ENCODE results near the gene EIF5.
"Not testable (repeated sequence)": the region's sequence is repeated elsewhere in the genome, so short reads cannot be mapped to it uniquely, and the experiment has no call there.

The EIF5 gene

DNA sequence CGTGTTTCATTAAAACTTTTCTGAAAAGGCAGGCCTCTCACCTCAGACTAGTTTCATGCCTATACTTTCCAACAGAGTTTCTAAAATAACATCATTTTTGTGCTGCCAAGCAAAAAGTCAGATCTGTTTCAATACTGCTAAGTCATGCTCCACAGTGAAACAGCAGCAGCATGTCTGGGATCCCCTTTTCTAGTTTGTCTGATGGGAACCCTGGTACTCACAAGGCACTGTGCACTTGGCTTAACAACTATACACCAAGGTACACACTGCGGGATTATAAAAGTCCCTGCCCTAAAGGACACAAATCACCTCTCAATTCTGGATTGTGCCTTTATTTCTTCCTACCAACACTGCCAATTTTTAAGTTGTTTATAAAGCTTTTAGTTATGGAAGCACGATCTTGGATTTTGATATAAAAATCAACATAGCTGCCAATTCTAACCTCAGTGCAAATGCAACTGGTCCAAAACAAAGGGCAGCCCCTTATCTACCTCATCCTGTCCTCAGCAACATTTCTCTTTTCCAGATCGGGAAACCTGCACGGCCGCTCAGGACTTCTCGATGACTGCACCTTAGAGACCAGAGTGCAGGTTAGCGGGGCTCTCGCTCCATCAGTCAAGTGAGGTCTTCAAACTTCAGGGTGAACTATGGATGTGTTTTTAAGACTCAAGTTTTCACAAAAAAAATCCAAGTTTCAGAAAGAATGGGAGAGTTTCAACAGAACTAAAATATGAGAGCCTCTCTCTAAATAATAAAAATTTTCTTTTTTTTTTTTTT is 1.7 kb upstream of the EIF5 start:
- DNase-seq (ENCODE audit: low read depth, low spot score) = no peak
- H3K27ac ChIP-seq = peak overlapping the region; percentile 95

DNA sequence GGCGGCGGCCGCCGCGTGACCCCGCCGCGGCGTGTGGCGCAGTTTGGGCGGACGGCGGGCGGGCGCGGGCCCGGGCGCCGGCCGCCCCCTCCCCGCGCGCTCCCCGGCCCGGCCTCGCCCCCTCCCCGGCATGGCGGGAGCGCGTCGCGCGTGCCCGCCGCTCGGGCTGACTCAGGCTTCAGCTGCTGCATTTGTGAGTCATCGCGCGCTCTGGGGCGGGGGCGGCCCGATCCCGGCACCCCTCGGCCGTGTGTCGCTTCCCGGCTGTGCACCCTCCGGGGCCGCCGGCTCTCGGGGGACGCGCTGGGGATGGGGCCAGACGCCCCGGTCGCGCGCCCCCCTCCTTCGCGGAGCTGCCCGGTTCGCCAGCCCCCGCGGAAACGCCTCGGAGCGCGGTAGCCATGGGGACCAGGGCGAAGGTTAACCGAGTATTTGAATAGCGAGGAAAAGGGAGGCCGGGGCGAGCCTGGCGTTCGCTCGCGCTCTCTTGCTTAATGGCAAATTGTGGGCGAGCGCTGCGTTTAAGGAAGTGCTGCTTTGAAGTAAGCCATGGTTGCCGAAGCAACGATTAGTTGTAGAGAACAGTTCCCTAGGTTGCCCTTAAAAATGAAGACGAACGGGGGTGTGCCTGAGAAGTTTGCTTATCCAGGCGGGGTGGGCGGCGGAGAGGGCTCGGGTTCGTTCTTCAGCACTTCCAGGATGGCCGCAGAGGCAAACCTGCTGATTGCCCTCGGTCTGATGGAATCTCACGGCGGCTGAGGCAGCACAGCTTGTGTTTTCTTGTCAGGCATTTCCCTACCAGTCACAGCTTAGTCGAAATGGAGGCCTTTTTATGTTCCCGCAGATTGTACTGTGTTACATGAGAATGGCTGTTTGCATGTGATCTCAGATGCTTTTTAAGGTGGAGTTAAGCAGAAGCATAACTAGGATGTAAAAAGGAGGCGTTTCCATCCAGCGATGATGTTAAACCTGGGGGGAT is 896 bp downstream of the EIF5 start:
- peak overlapping the region; percentile 95 for H3K27ac ChIP-seq
- no peak for DNase-seq (ENCODE audit: low read depth, low spot score)

DNA sequence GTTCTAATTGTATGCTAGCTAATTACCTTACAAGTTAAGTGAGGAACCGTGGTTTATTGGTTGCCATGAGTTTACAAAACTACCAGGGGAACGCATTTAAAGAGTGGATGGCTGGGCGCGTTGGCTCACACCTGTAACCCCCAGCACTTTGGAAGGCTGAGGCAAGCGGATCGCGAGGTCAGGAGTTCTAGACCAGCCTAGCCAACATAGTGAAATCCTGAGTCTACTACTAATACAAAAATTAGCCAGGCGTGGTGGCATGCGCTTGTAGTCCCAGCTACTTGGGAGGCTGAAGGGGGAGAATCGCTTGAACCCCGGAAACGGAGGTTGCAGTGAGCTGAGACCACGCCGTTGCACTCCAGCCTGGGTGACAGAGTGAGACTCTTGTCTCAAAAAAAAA is 2.2 kb downstream of the EIF5 start:
- no peak for DNase-seq (ENCODE audit: low read depth, low spot score)
- peak overlapping the region; percentile 0 for H3K27ac ChIP-seq

DNA sequence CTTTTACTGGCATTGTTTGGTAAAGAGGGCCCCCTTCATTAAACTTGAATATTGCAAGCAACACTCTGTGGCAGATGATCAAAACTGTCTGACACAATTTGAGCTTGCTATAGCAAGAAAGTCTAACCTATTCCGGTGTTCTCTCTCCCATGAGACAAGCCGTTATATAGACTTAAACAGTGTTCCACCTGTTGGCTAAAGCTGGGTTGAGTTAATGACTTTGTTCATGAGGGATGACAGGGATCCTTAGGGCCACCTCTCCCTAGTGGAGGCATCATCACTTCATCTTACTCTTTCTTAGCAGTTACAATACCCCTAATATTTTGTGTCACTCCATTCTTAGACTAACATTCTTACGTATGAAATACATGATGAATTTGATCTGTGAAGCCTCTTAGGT is 3.8 kb downstream of the EIF5 start:
- no peak overlapping the region for H3K27ac ChIP-seq
- DNase-seq (ENCODE audit: low read depth, low spot score) = no peak

DNA sequence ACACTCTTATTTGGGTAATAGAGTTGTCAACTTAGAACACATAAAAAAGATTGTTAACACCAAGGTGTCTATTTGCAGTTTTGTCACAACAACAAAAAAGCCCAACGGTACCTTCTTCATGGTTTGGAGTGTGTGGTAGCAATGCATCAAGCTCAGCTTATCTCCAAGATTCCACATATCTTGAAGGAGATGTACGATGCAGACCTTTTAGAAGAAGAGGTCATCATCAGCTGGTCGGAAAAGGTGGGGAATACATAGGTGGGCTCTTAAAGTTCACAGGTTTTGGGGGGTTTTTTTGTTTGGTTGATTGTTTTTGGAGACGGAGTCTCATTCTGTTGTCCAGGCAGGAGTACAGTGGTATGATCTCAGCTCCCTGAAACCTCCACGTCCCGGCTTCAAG is 5.5 kb downstream of the EIF5 start:
- H3K27ac ChIP-seq = no peak overlapping the region
- no peak for DNase-seq (ENCODE audit: low read depth, low spot score)

DNA sequence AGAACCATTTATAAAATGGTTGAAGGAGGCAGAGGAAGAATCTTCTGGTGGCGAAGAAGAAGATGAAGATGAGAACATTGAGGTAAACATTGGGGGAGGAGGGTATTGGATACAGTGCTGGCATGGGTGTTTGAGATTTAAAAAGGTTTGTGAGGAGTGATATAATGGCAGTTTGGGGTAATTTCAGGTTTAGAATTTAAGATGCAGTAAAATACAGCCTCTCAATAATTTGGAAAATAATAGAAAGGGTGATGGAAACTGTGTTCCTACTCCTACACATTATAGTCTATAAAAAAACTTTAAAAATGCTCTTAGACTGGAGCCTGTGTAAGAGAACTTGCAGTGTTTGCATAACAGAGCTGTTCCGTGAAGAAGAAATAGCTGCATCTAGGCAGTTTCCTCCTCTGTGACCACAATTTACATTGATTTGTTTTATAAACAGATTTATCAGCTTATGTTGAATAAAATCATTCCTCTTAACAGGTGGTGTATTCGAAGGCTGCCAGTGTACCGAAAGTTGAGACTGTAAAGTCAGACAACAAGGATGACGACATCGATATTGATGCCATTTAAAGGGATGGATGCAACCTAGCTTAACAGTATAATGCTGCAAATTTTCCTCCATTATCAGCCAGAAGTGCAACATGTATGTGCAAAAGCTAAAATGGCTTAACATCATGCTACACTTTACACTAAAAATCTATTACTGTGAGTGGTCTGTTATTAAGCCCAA is 6.6 kb downstream of the EIF5 start:
- DNase-seq (ENCODE audit: low read depth, low spot score) = no peak
- no peak overlapping the region for H3K27ac ChIP-seq

DNA sequence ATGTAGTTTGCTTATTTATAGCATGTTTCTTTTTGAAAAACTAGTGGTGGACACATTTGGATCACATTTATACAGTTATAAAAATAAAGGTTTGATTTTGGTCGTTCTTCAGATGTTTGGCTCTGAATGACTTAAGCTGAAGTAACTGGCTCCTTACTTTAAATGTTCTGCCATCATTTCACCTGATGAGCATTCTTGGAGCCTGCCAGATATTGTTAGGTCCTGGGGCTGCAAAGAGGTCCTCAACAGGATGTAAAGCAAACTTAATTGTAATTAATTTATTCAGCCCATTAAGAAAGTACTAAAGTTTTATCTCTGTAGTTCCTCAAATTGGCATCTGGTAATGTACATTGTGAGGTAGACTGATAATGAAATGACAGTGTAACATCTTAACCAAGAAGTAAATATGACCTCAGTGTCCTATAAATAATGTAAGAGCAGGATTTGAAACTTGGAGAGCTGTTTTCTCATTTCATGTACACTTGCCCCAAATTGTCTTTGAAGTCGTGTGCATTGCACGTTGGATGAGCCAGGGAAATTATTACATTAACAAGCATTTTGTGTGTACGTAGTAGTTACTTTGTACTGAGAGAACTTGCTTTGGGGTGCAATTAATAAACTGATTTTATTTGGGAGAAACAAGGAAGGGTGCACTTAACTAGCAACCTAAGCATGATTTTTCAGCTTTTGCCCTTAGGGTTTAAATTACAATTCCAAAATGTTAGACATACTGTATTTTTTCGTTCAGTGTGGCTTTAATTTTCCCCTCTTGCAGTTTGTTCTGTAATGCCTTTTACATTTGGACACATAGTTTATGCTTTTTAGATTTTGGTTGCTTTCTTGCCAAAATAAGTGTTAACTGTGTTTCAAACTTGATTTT is 7.5 kb downstream of the EIF5 start:
- DNase-seq (ENCODE audit: low read depth, low spot score) = no peak
- H3K27ac ChIP-seq = no peak overlapping the region

DNA sequence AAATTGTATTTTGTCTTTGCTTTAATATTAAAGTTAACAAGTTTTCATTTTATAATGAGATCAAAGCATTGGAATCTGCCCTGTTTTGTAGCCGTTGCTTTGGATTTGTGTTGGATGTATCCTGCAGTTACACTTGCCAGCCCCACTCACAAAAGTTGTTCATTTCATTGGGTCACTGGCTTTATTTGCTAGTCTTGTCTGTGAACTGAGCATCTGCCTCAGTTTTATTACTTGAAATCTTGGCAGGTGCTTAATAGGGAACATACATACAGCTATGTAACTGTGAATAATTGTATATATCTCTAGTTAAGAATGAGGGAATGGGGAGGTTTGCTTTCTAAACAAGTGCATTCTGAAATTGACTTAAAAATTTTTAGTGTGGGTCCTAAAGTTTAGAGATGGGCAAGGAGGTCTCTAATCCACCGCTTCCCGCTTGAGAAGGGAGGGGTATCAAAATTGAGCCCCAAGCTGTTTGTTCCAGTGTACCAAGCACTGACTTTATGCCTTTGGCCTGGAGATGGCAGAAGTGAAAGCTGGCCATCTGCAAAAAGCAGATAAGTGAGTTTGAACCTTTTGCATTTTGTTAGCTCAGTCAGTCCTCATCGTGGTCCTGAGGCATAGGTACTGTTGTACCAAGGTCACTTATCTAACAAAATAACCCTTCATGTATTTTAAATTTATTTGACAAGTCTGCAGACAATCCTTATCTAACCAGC is 9.3 kb downstream of the EIF5 start:
- no peak overlapping the region for H3K27ac ChIP-seq
- no peak for DNase-seq (ENCODE audit: low read depth, low spot score)

DNA sequence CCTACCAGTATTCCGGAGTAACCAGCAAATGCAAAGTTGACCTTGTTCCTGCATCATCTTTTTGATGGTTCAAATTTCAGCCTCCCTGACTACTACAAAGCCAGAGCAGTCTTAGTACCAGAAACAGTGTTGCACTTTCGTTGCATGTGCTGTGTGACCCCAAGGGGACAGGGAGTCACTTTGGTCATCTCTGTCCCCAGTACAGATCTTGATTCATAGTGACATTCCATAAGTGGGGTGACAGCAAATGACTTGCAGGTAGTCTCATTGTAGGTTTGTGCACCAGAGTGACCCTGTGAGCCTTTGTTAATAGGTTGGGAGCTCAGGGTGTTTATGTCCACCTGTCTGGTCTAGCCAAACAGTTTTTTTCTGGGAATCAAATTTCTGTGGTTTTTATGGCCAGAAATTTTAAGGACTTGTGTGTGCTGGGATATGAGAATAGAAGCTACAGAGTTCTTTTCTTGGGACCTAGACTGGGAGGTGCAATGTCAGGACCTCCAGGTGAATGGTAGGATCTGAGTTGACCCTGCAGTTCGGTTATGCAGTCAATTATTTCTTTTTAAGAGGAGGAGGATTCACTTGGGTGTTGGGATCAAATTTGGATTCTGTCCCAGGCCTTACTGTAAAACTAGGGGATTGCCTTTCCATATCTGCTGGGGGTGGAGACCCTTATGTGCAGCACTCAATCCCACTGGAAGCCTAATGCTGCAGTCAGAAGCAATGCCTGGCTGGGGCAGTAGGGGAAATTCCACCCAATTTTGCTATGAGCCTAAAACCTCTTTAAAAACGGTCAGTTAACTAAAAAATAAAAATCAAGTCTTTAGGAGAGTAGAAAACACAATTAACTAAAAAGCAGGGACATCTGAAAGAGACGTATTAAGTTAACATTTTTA is 10.1 kb downstream of the EIF5 start:
- DNase-seq (ENCODE audit: low read depth, low spot score) = no peak
- no peak overlapping the region for H3K27ac ChIP-seq

DNA sequence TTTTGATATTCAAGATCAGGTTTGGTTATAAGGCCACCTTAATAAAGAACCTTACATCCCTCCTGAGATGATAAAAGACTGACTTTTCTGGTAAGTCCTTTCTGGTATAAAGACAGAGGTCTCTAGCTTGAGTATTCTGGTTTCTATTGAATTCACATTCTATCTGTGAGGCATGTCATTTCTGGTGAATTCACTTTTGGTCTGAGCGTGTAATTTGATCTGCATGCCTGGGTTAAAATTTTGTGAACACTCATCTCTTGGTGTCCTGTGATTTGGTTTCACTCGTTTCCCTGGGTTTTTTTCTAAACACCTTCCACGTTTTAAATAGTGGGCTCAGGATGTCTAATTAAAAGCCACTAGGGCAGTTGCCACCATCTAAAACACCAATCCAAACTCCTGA is 12.2 kb downstream of the EIF5 start:
- H3K27ac ChIP-seq = peak overlapping the region; percentile 21
- DNase-seq (ENCODE audit: low read depth, low spot score) = no peak

DNA sequence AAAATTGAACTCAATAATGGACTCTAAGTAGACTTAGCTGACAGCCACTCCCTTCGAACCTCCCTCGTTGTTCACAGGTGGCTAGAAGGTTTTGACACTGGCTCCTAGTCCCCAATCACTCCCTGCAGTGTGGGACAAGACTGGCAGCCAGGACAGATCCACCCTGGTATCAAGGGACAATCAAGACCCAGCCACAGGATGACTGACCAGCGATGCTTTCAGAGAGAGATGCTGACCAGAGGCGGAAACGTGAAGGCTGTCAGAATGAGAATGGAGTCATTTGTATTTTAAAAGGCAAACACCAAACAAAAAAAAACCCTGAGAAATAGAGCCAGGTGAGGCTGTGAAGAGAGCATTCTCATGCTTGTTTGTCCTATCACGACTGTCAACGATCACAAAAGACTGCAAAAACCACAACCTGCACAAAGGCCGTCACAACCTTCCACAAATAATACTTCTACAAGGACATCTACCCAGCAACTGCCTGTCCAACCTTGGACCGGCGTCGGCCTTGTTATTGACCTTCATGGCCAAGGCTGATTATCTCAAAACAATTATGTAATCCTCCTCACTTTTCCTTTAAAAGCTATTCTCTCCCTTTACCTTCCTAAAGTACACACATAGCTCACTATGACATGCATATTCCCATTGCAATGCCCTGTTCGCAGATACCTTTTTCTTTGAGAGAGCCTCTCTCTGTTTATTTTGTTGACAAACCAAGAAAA is 13.2 kb downstream of the EIF5 start:
- DNase-seq (ENCODE audit: low read depth, low spot score) = no peak
- H3K27ac ChIP-seq = no peak overlapping the region

DNA sequence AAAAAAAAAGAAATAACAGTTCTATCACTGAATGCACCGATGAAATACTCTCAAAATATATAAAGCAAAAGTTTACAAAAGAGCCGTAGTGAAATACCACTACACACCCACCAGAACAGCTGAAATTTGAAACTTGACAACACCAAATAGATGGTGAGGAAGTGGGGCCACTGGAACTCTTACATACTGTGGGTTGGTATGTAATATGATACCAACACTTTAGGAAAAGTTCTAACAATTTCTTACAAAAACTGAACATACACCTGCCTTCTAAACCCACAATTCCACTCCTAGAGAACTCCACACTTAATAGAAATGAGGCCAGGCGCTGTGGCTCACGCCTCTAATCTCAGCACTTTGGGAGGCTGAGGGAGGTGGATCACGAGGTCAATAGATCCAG is 14.1 kb downstream of the EIF5 start:
- no peak for DNase-seq (ENCODE audit: low read depth, low spot score)
- H3K27ac ChIP-seq = no peak overlapping the region

DNA sequence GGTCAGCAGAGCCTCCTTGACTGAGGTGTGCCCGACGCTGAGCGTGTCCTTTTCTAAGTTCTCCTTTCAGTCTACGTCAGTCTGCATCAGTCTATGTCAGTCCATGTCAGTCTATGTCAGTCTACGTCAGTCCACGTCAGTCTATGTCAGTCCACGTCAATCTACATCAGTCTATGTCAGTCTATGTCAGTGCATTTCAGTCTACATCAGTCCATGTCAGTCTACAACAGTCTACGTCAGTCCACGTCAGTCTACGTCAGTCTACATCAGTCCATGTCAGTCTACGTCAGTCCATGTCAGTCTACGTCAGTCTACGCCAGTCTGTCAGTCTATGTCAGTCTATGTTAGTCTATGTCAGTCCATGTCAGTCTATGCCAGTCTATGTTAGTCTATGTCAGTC is 15.9 kb downstream of the EIF5 start:
- DNase-seq (ENCODE audit: low read depth, low spot score) = no peak
- H3K27ac ChIP-seq = no peak overlapping the region

DNA sequence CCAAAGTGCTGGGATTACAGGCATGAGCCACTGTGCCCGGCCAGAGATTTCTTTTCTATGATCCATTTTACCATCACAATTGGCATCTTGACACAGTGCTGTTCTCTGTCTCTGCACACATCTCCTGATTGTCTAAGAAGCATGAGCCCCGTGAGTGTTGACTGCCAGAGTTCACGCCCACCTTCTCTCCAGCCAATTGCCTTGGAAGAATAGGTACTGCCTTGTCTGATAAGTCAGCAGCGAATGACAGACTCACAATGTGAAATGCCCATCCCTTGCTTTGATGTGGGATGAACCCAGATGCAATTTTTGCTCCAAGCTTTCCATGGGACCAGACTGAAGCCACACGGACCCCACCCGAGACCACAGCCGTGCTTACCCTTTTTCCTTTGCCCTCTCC is 19.3 kb downstream of the EIF5 start:
- H3K27ac ChIP-seq = no peak overlapping the region
- no peak for DNase-seq (ENCODE audit: low read depth, low spot score)

DNA sequence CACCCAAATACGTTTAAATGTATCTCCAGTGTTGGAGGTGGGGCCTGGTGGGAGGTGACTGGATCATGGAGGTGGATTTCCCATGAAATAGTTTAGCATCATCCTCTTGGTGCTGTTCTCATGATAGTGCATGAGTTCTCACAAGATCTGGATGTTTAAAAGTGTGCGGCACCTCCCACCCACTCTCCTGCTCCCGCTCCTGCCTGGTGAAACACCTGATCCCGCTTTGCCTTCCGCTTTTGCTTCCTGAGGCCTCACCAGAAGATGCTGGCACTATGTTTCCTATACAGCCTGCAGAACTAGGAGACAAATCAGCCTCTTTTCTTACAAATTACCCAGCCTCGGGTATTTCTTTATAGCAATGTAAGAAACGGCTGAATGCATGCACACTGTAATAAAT is 20.1 kb downstream of the EIF5 start:
- DNase-seq (ENCODE audit: low read depth, low spot score) = no peak
- H3K27ac ChIP-seq = no peak overlapping the region

DNA sequence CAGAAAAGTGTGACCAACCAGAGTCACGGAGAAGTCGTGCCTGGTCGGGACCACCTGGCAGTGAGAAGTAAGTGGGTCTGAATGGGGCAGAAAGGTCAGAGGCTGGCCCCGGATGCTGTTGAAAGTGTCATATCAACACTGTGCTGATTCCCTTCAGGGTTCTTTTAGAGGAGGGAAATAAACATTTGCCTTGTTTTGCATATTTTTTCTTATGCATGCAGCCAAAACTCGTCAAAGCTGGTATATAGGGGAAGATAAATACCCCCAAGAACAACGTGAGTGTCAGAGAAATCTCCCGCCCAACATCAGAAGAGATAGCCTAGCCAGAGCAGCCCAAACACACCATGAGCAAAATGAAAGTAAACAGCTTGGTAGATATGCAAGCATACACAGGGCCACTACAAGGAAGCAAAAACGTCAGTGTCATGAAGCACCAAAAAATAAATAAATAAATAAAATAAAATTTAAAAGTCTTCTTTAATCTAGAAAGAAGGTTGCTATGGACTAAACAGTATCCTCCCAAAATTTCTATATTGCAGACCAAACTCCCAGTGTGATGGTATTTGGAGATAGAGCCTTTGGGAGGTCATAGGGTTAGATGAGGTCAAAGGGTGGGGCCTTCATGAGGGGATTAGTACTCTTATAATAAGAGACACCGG is 22.1 kb downstream of the EIF5 start:
- no peak overlapping the region for H3K27ac ChIP-seq
- DNase-seq (ENCODE audit: low read depth, low spot score) = no peak

DNA sequence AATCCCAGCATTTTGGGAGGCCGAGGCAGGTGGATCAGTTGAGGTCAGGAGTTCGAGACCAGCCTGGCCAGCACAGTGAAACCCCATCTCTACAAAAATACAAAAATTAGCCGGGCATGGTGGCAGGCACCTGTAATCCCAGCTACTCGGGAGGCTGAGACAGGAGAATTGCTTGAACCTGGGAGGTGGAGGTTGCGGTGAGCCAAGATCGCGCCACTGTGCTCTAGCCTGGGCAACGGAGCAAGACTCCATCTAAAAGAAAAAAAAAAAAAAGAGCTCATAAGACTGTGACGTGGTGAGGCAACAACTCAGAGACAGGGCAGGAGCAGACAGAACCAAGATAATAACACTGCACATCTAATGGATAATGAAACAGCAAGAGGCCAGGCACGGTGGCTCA is 23.5 kb downstream of the EIF5 start:
- H3K27ac ChIP-seq; DNase-seq (ENCODE audit: low read depth, low spot score): not testable (repeated sequence)

All from epithelial cell of prostate (primary cell).